Small intestine (tissue), 7 donors: ENCODE measurements around the gene ASB1. TPM values are rescaled to one million over a fixed set of nuclear protein-coding genes. Genes with fewer than 3 reads are reported as not detected.

Experiments
- DNase-seq, 2 donors: peaks; one replicate each; pipeline versions ENCODE4 v3.0.0 to v3.0.0-alpha.2; 2013
- FAIRE-seq: peaks from 2 replicates; lab custom pipeline; 2012; peaks lifted over from hg19 to GRCh38; lab: Jason Lieb, UNC
- H3K27ac ChIP-seq, 3 donors: one replicate each; pipeline ENCODE4 v1.5.1; 2013; ENCODE audit warnings: low read length in 2 of 3, mild to moderate bottlenecking in 2 of 3, control low read depth in 1 of 3, inconsistent platforms in 1 of 3, low read depth in 1 of 3, moderate library complexity in 1 of 3
- H3K27me3 ChIP-seq, 3 donors: one replicate each; pipeline ENCODE4 v1.6.1; 2013; ENCODE audit warnings: low read length in 3 of 3, inconsistent platforms in 1 of 3; ENCODE audit not compliant: control insufficient read depth in 3 of 3, insufficient read depth in 3 of 3
- H3K36me3 ChIP-seq, 3 donors: one replicate each; pipeline ENCODE4 v1.6.1; 2013; ENCODE audit warnings: low read length in 3 of 3, inconsistent platforms in 1 of 3, low read depth in 1 of 3, mild to moderate bottlenecking in 1 of 3, moderate library complexity in 1 of 3; ENCODE audit not compliant: control insufficient read depth in 3 of 3, insufficient read depth in 2 of 3
- H3K4me1 ChIP-seq, 3 donors: one replicate each; pipeline ENCODE4 v1.6.1; 2013; ENCODE audit warnings: low read length in 2 of 3, inconsistent platforms in 1 of 3, low read depth in 1 of 3, mild to moderate bottlenecking in 1 of 3, moderate library complexity in 1 of 3; ENCODE audit not compliant: control insufficient read depth in 3 of 3, insufficient read depth in 2 of 3
- H3K4me3 ChIP-seq, 3 donors: one replicate each; pipeline ENCODE4 v1.5.1; 2013; ENCODE audit warnings: low read length in 3 of 3, control low read depth in 1 of 3, inconsistent platforms in 1 of 3, low read depth in 1 of 3, mild to moderate bottlenecking in 1 of 3, moderate library complexity in 1 of 3
- H3K9me3 ChIP-seq, 2 donors: one replicate each; pipeline ENCODE4 v1.6.1; 2013; ENCODE audit warnings: low read depth in 1 of 2, low read length in 1 of 2; ENCODE audit not compliant: control insufficient read depth in 2 of 2, insufficient read depth in 1 of 2
- WGBS, 3 donors: extraction: QIAGEN DNeasy Blood & Tissue Kit; methylation state at CpG; one replicate each; pipeline ENCODE4 v1.1.7; 2013; 5-methylcytosine and 5-hydroxymethylcytosine counted together
- polyA plus RNA-seq, 4 donors: library from polyadenylated mRNA; stranded (reverse) in 3 of 4; unstranded in 1 of 4; fragments of 200-250 nt in 3 of 4; fragments of 120-200 nt in 1 of 4; gene quantifications; one replicate each; pipeline versions ENCODE4 v1.2.1 to v1.2.3, GENCODE V29; 2013
- donor health status: healthy with polysubstance abuse.
- donor health status: control.
- donor health status: control.
- donor health status: Bipolar disorder and iron deficiency.
- donor health status: healthy.

The ASB1 gene
- polyA plus RNA-seq, 4 donors: 11.2 to 20.3 (median 15.2) TPM

DNA sequence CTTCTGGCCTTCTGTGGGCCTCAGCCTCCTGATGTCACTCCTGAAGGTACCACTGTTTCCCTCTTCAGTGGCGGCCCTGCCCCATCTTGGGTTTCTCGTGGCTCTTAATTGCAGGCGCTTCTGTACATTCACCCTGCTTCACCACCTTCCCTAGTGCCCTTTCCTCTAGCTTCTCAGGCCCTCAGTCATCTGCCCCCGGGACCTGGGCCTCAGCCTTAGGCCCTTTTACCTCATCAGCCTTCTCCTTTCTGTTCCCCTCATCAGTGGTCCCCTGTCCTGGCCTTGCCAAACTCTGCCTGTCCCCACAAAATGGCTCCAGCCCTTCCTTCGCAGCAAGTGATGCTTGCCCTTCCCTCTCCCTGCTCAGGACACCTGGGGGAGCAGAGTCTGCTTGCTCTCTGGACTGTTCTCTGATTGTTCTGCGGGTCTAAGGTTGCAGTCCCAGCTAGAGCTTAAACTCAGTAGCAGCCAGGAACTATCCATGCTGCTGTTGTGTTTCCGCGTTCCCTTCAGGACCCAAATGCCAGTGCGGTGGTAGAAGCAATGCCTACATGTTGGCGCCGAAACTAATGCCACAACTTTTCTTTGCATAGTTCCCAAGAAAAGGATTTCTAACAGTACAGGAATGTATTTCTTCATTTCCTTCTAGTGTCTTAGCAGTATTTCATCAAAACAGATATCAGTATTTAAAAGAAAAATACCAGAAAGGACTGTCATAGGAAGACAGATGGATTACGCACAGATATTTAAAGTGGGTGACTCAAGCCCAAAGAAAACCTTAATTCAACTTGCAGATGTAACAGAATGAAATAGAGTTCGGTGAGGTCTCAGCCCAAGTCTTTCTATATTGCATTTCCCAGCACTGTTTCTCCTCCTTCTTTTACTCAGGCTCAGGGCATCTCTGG is 7.5 kb downstream of the ASB1 start:
- Histone ChIP-seq H3K4me3 (no peak overlapping the region), H3K36me3 (peaks cover 0 to 41% (median 20%) of the 10 kb centered on the region in 3 donors)
- FAIRE-seq: no peak

GRCh38 chr2:238434846-238435751 is 8.4 kb downstream of the ASB1 start:
- DNase-seq (no peak), FAIRE-seq (no peak)
- H3K9me3 ChIP-seq: peaks cover 0 to 7% of the 10 kb centered on the region in 2 donors
- no peaks in the 10 kb centered on the region for H3K4me1 ChIP-seq
- 92% methylated on average over 24 of the region's 24 CpGs for WGBS, 3 donors
- H3K27ac ChIP-seq: no peak overlapping the region
- H3K27me3 ChIP-seq: no peaks in the 10 kb centered on the region
- peaks cover 0 to 44% (median 20%) of the 10 kb centered on the region in 3 donors for H3K36me3 ChIP-seq
- H3K4me3 ChIP-seq: no peak overlapping the region

More for the DNA sequence above, 7.5 kb downstream of the ASB1 start:
- Histone ChIP-seq H3K27ac (no peak overlapping the region), H3K27me3 (no peaks in the 10 kb centered on the region), H3K9me3 (peaks cover 0 to 7% of the 10 kb centered on the region in 2 donors), H3K4me1 (no peaks in the 10 kb centered on the region)
- no peak for DNase-seq
- 89 to 95% (median 93%) methylated on average over 13 of the region's 13 CpGs for WGBS, 3 donors

GRCh38 chr2:238435752-238436096 is 9.0 kb downstream of the ASB1 start:
- Histone ChIP-seq H3K4me1 (no peaks in the 10 kb centered on the region), H3K27me3 (no peaks in the 10 kb centered on the region), H3K27ac (no peak overlapping the region), H3K4me3 (no peak overlapping the region), H3K9me3 (peaks cover 0 to 4% of the 10 kb centered on the region in 2 donors), H3K36me3 (peaks cover 0 to 46% (median 22%) of the 10 kb centered on the region in 3 donors)
- FAIRE-seq (no peak), DNase-seq (no peak)
- 95 to 98% (median 95%) methylated on average over 20 of the region's 20 CpGs for WGBS, 3 donors

DNA sequence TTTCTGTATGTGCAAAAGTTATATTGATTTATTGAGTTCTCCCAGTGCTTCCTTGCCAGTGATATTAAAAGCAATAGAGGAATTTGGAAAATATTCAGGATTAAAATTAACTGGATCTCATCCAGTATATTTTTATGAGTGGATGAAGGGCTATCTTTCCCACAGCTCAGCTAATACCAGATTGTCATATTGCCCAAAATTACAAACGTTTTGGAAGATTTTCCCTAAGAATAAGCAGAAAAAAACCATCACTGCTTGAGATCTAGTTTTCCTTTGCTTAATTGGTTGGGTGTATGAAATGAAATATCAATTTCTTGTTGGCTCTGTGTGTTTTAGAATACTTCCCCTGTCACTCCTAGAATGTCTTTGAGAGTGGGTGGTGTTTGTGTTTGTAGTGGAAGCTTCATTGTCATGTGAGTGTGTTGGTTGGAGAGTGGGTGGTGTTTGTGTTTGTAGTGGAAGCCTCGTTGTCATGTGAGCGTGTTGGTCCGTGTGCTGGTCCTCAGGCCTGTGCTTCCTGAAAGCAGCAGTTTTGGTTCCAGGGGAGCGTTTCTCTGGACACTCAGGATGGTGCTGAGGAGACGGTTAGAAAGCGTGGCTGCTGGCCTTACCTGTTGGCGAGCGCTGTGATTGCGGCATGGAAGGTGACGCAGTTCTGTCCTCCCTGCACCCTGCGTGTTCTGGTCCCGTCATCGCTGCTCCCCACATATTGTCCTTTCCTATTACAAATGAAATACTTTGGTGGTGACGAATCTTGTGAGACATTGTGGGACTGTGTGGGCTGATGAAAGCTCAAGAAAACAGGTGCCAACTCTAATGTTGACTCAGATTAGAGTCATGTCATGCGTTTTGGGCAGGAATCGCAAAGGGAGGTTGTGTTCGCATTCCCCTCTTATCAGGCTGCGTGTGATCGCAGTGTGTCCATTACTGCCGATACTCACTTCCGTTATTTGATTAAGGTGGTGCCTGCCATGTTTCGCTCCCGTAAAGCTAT is 12.4 kb downstream of the ASB1 start:
- FAIRE-seq (no peak), DNase-seq (no peak)
- H3K4me3 ChIP-seq: no peak overlapping the region

DNA sequence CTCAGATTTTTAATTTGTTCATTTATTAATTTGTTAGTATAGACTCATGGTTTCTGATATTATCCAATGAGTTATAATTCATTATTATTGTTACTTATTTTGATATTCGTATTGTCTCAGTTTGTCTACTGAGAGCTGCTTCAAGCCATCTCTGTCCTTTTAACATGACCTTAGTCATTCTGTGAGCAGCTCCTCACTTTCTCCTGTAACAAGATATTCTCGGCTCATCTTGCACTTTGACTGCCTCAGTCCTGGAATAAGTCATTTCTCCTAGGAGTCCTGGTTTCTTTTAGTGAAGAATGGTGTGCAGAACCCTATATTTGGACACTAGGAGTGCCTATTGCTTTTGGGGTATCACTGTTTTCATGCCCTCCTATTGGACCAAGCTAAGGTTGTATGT is 13.2 kb downstream of the ASB1 start:
- 77 to 82% (median 78%) methylated on average over 2 of the region's 2 CpGs for WGBS, 3 donors
- FAIRE-seq: no peak
- no peak for DNase-seq
- no peak overlapping the region for H3K27ac ChIP-seq
- no peak overlapping the region for H3K4me3 ChIP-seq
- no peaks in the 10 kb centered on the region for H3K4me1 ChIP-seq
- peaks cover 6 to 36% (median 18%) of the 10 kb centered on the region in 3 donors for H3K36me3 ChIP-seq
- H3K27me3 ChIP-seq: no peaks in the 10 kb centered on the region
- H3K9me3 ChIP-seq: no peaks in the 10 kb centered on the region

More for the DNA sequence above, 12.4 kb downstream of the ASB1 start:
- no peaks in the 10 kb centered on the region for H3K4me1 ChIP-seq
- peaks cover under 1 to 35% (median 16%) of the 10 kb centered on the region in 3 donors for H3K36me3 ChIP-seq
- H3K9me3 ChIP-seq: no peaks in the 10 kb centered on the region
- H3K27me3 ChIP-seq: no peaks in the 10 kb centered on the region
- no peak overlapping the region for H3K27ac ChIP-seq
- 75 to 79% (median 75%) methylated on average over 24 of the region's 24 CpGs for WGBS, 3 donors

GRCh38 chr2:238440331-238440730 is 13.6 kb downstream of the ASB1 start:
- Histone ChIP-seq H3K4me1 (no peaks in the 10 kb centered on the region), H3K27ac (no peak overlapping the region), H3K36me3 (peaks cover 7 to 35% (median 19%) of the 10 kb centered on the region in 3 donors), H3K27me3 (no peaks in the 10 kb centered on the region), H3K4me3 (no peak overlapping the region), H3K9me3 (no peaks in the 10 kb centered on the region)
- 68 to 82% (median 72%) methylated on average over 4 of the region's 4 CpGs for WGBS, 3 donors
- DNase-seq (no peak), FAIRE-seq (no peak)

DNA sequence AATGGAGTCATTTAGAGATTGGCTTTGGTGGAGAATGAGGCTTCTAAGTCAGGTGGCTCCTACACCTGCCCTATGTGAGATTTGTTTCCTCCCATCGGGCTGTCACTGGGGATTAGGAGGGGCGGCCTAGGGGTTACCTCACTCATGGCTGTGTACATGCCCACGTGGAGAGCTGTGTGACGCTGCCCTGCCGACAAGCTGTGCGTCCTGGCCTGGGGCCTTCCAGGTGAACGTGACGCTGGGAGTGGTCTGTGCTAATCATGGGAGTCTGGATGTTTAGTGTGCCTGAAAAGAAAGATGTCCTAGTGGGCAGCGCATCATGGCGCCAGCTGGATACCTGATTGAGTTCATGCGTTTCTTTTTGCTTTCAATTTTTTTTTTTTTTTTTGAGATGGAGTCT is 14.0 kb downstream of the ASB1 start:
- no peak for FAIRE-seq
- peaks cover 7 to 35% (median 15%) of the 10 kb centered on the region in 3 donors for H3K36me3 ChIP-seq
- H3K4me3 ChIP-seq: no peak overlapping the region
- no peaks in the 10 kb centered on the region for H3K4me1 ChIP-seq
- no peaks in the 10 kb centered on the region for H3K27me3 ChIP-seq
- H3K9me3 ChIP-seq: no peaks in the 10 kb centered on the region
- WGBS, 3 donors: 94 to 97% (median 95%) methylated on average over 11 of the region's 11 CpGs
- no peak overlapping the region for H3K27ac ChIP-seq
- DNase-seq: no peak
